Adrenal gland (tissue), 12 donors: ENCODE results near the gene GZMA. TPM values are rescaled to one million over a fixed set of nuclear protein-coding genes. Genes with fewer than 3 reads are reported as not detected.
"Not testable (repeated sequence)": the region's sequence is repeated elsewhere in the genome, so short reads cannot be mapped to it uniquely, and the experiment has no call there.

Experiments used
- DNase-seq, 7 donors: peaks; one replicate each; pipeline ENCODE4 v3.0.0-alpha.2; 2019 to 2020
- H3K27ac ChIP-seq, 5 donors: fragments of 200-600 bp; sonication (generic) in 4 of 5; 1 replicate in 3 of 5; 2 replicates in 2 of 5; pipeline versions ENCODE4 v1.5.1 to v1.8.0; 2016 to 2020; ENCODE audit warnings: mild to moderate bottlenecking in 1 of 5
- H3K27me3 ChIP-seq: fragments of 200-600 bp; 2 replicates; pipeline ENCODE4 v1.8.0; 2021
- H3K36me3 ChIP-seq, 2 donors: fragments of 200-600 bp; replicated peaks in 1 of 2; 1 replicate in 1 of 2; 2 replicates in 1 of 2; pipeline versions ENCODE4 v1.5.1 to v1.8.0; 2018 to 2022
- H3K4me1 ChIP-seq, 2 donors: fragments of 200-600 bp; replicated peaks in 1 of 2; 1 replicate in 1 of 2; 2 replicates in 1 of 2; pipeline versions ENCODE4 v1.5.1 to v1.8.0; 2018 to 2021
- H3K4me3 ChIP-seq, 4 donors: fragments of 200-600 bp; sonication (generic) in 3 of 4; one replicate each; pipeline ENCODE4 v1.5.1; 2016 to 2018
- H3K9me3 ChIP-seq, 3 donors: fragments of 200-600 bp; sonication (generic) in 1 of 3; replicated peaks in 1 of 3; 1 replicate in 2 of 3; 2 replicates in 1 of 3; pipeline versions ENCODE4 v1.5.1 to v1.8.0; 2016 to 2021
- POLR2A ChIP-seq, 2 donors: fragments of 450-650 bp; IDR thresholded peaks; one replicate each; pipeline ENCODE4 v1.6.1; 2017; ENCODE audit warnings: antibody characterized with exemption in 2 of 2, mild to moderate bottlenecking in 2 of 2, moderate library complexity in 1 of 2
- WGBS, 4 donors: extraction: QIAGEN DNeasy Blood & Tissue Kit in 2 of 4; methylation state at CpG; one replicate each; pipeline versions ENCODE4 v1.1.5 to v1.1.7; 2013 to 2017; 5-methylcytosine and 5-hydroxymethylcytosine counted together
- intact Hi-C, 2 donors: fragments of 100-400 bp; cut with DNase I; formaldehyde crosslinking; loops; one replicate each; pipeline versions ENCODE4 v1.14.1 to v1.15.0; 2022 to 2023
- polyA plus RNA-seq, 3 donors: library from polyadenylated mRNA; stranded (reverse); fragments of 200-250 nt in 2 of 3; fragments of 350-450 nt in 1 of 3; fragmentation: Illumina TruSeq in 1 of 3; extraction: RNeasy Lipid Tissue Mini Kit (QIAGEN cat#74804) in 1 of 3; gene quantifications; one replicate each; pipeline ENCODE4 v1.2.3, GENCODE V29; 2013 to 2014
- total RNA-seq, 9 donors: library from RNA; depleted of rRNA in 4 of 9; stranded (reverse); fragments of >200 nt in 4 of 9; fragments of 120-200 nt in 1 of 9; fragmentation: NEBNext Ultra II Directional in 1 of 9; extraction: Animal tissue kit (Norgen Biotek cat#: 25700) in 1 of 9; gene quantifications; one replicate each; pipeline versions ENCODE4 v1.1.0 to v1.2.4, GENCODE V29; 2013 to 2023
- TF ChIP-seq, protein P1 (sequence below), 6 experiments: fragments of 450-650 bp in 4 of 6; fragments of 200-600 bp in 2 of 6; sonication (generic) in 1 of 6; IDR thresholded peaks; 1 replicate in 5 of 6; 2 replicates in 1 of 6; pipeline versions ENCODE4 v1.5.1 to v1.8.0; 2016 to 2021; ENCODE audit warnings: antibody characterized with exemption in 6 of 6, mild to moderate bottlenecking in 2 of 6, moderate library complexity in 1 of 6
- donor health status: healthy with polysubstance abuse.
- donor health status: Bipolar disorder and iron deficiency.
- donor health status: DM: yes; HTN: yes; CAD: no.
- donor health status: DM: no; HTN: no; CAD: no.
- donor health status: DM: no; HTN: no; CAD: no.
- donor health status: DM: yes; HTN: yes; CAD: no.

Gene GZMA
- total and polyA plus RNA-seq, 12 donors = 0.39 to 9.7 (median 1.9) TPM; not detected in 2

DNA sequence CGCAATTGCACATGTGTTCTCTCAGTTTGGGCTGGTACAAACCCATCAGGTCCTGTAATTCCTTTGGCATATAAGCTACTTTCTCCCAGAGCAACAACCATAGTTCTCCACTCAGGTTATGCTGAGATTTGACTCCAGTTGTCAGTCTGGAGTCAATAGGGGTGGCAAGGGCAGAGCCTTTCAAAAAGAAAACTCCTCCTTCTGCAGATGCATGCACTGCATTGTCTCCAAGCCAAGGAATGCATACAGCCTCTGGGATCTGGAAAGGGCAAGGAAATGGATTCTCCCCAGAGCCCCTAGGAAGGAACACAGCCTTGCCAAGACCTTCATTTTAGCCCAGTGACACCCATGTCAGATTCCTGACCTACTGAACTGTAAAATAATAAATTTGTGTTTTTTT lies 31.0 kb upstream of the GZMA start:
- Histone ChIP-seq H3K9me3 (no peaks in the 10 kb centered on the region), H3K27me3 (no peaks in the 10 kb centered on the region), H3K4me1 (no peaks in the 10 kb centered on the region), H3K4me3 (no peak overlapping the region), H3K36me3 (no peaks in the 10 kb centered on the region), H3K27ac (no peak overlapping the region)
- DNase-seq = no peak
- no peak for TF ChIP-seq POLR2A (IDR thresholded peaks at IDR 0.05)
- TF ChIP-seq, protein P1, sequence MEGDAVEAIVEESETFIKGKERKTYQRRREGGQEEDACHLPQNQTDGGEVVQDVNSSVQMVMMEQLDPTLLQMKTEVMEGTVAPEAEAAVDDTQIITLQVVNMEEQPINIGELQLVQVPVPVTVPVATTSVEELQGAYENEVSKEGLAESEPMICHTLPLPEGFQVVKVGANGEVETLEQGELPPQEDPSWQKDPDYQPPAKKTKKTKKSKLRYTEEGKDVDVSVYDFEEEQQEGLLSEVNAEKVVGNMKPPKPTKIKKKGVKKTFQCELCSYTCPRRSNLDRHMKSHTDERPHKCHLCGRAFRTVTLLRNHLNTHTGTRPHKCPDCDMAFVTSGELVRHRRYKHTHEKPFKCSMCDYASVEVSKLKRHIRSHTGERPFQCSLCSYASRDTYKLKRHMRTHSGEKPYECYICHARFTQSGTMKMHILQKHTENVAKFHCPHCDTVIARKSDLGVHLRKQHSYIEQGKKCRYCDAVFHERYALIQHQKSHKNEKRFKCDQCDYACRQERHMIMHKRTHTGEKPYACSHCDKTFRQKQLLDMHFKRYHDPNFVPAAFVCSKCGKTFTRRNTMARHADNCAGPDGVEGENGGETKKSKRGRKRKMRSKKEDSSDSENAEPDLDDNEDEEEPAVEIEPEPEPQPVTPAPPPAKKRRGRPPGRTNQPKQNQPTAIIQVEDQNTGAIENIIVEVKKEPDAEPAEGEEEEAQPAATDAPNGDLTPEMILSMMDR (IDR thresholded peaks at IDR 0.05) = no peak
- intact Hi-C loops = no loop called here
- 53 to 67% (median 62%) methylated on average over 1 of the region's 1 CpG for WGBS, 4 donors

- Histone ChIP-seq H3K27me3 (no peaks in the 10 kb centered on the region), H3K4me3 (no peak overlapping the region), H3K4me1 (no peaks in the 10 kb centered on the region), H3K9me3 (no peaks in the 10 kb centered on the region), H3K27ac (no peak overlapping the region), H3K36me3 (no peaks in the 10 kb centered on the region)
- DNase-seq = no peak
- intact Hi-C loops = no loop called here
- WGBS, 4 donors = 60 to 68% (median 64%) methylated on average over 2 of the region's 2 CpGs
- no peak for TF ChIP-seq POLR2A (IDR thresholded peaks at IDR 0.05)
- TF ChIP-seq, protein P1 (IDR thresholded peaks at IDR 0.05) = no peak
These were observed 29.8 kb upstream of the GZMA start for GRCh38 chr5:55072666-55073065.

DNA sequence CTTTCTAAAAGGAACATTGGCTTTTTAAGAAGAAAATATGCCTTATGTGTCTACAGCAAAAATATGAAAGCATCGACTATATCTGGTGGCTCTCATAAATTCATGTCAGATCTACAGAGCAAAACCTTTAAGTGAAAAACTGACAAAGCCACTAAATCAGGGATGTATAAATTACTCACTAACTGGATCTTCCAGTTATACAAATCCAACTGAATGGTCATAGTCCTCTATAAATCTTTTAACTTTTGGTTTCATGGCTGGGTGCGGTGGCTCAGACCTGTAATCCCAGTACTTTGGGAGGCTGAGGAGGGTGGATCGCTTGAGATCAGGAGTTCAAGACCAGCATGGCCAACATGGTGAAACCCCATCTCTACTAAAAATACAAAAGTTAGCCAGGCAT lies 29.2 kb upstream of the GZMA start:
- no peak for DNase-seq
- Histone ChIP-seq H3K4me3 (no peak overlapping the region), H3K36me3 (no peaks in the 10 kb centered on the region), H3K9me3 (no peaks in the 10 kb centered on the region), H3K27me3 (no peaks in the 10 kb centered on the region), H3K4me1 (no peaks in the 10 kb centered on the region), H3K27ac (no peak overlapping the region)
- 77 to 83% (median 79%) methylated on average over 3 of the region's 3 CpGs for WGBS, 4 donors
- intact Hi-C loops = no loop called here
- TF ChIP-seq, protein P1 (IDR thresholded peaks at IDR 0.05) = no peak
- TF ChIP-seq POLR2A (IDR thresholded peaks at IDR 0.05) = no peak

- Histone ChIP-seq H3K36me3 (no peaks in the 10 kb centered on the region), H3K4me3 (no peak overlapping the region), H3K9me3 (no peaks in the 10 kb centered on the region), H3K27me3 (peaks cover 6% of the 10 kb centered on the region), H3K4me1 (no peaks in the 10 kb centered on the region), H3K27ac (no peak overlapping the region)
- intact Hi-C loops = no loop called here
- no peak for DNase-seq
- TF ChIP-seq POLR2A (IDR thresholded peaks at IDR 0.05) = no peak
- TF ChIP-seq, protein P1 (IDR thresholded peaks at IDR 0.05) = no peak
These were observed 20.9 kb upstream of the GZMA start for GRCh38 chr5:55081541-55081940.

DNA sequence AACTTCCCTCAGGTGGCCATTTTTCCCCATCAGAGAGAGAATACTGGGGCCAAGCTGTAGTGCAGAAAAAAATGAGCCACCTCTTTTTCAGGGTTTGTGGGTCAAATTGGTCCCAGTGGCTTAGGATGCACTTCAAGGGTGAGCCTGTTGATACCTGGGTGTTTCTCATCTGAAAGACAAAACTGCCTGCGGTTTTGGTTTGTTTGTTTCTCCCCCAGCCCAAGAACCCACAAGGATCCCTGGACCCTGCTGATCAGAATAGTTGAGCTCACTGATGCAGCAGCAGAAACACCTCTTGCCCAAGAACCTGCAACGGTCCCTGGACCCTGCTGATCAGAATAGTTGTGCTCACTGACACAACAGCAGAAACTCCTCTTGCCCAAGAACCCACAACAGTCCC lies 13.1 kb upstream of the GZMA start:
- H3K4me3 ChIP-seq, H3K36me3 ChIP-seq, intact Hi-C loops, DNase-seq, H3K9me3 ChIP-seq, H3K27ac ChIP-seq, H3K27me3 ChIP-seq, H3K4me1 ChIP-seq: not testable (repeated sequence)
- 77 to 85% (median 84%) methylated on average over 2 of the region's 2 CpGs for WGBS, 4 donors

DNA sequence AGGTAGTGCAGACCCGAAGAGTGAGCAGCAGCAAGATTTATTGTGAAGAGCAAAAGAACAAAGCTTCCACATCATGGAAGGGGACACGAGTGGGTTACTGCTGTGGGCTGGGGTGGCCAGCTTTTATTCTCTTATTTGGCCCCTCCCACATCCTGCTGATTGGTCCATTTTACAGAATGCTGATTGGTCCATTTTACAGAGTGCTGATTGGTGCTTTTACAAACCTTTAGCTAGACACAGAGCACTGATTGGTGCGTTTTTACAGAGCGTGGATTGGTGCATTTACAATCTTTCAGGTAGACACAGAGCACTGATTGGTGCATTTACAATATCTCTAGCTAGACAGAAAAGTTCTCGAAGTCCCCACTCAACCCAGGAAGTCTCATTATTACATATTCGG lies 11.4 kb upstream of the GZMA start:
- 71 to 85% (median 81%) methylated on average over 6 of the region's 6 CpGs for WGBS, 4 donors
- H3K27me3 ChIP-seq, H3K9me3 ChIP-seq, intact Hi-C loops, H3K4me3 ChIP-seq, H3K27ac ChIP-seq, H3K4me1 ChIP-seq, H3K36me3 ChIP-seq, DNase-seq: not testable (repeated sequence)
